ENCODE measurements around the gene NPS. TPM values are rescaled to one million over a fixed set of nuclear protein-coding genes. Genes with fewer than 3 reads are reported as not detected.

NPS gene
- total RNA-seq, 2 donors from 2014 or later = not detected

DNA sequence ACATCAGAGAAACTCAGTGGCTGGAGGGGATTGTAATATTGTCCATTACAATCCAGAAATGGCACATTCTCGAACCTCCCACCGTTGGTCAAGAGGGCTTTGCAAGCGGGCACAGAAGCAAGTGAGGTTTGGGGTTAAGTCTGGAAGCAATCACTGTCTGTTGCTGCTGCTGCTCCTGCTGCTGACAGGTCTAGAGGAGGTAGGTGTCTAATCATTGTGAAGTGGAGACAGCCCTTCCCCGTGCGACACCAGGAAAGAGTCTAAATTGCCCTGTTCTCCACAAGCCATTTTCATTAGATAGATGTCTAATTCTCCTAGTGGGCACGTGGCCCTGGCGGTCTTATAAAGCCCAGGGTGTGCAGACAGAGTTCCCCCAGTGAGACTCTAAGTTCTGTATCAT lies 43.5 kb downstream of the NPS start:
- intact Hi-C loops (cut with DNase I) = no loop called here
- no peak for DNase-seq (ENCODE audit: low spot score)

DNA sequence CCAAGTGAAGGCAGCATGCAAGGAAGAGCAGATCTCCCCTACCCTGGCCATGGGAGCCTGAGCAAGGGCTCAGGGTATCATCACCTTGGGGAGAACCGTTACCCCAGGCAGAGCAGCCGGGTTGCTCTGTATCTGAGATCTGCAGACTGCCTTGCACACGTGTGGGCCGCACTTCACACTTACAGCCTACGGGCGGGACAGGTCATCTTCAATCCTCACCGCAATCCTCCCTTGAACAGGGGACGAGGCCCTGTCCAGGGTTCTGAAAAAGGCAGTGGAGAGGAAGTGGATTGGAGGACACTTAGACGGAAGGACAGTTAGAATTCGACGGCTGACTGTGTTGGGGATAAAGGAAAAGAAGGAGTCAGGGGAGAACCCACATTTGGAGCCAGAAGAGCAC lies 51.4 kb downstream of the NPS start:
- intact Hi-C loops (cut with DNase I) = no loop called here
- no peak for DNase-seq (ENCODE audit: low spot score)

Other genes with a start within 250 kb of the NPS start
- under 1 TPM; 0.14 TPM for gene FOXI2, start 187.9 kb downstream of the NPS start, total RNA-seq

All from posterior vena cava (tissue), 2 donors.